GM12878 (cell line): ENCODE data around the gene CCL25. TPM values are rescaled to one million over a fixed set of nuclear protein-coding genes. Genes with fewer than 3 reads are reported as not detected.

Source experiments
- ATAC-seq: fragments of 200-7000 bp; cut with Tn5 transposase; 3 replicates; pipeline ENCODE4 v1.9.1; 2020; ENCODE audit warnings: mild to moderate bottlenecking, moderate library complexity
- BruUV-seq: library from RNA; stranded (reverse); fragments of 400-500 nt; replicated peaks from 2 replicates; lab custom pipeline; 2021; lab: Mats Ljungman, UMichigan
- CTCF ChIA-PET: fragments of 300-600 bp; sonication (Branson Sonifier 250); formaldehyde crosslinking; extraction: SDS; loops from one replicate; lab custom pipeline; 2021; ENCODE audit warnings: inconsistent platforms; lab: Yijun Ruan, JAX
- POLR2A ChIA-PET: fragments of 350-600 bp; formaldehyde crosslinking; extraction: SDS; loops from one replicate; lab custom pipeline; 2021; ENCODE audit warnings: inconsistent platforms; lab: Charles Lee
- RAD21 ChIA-PET: fragments of 300-600 bp; sonication (Branson Sonifier 250); formaldehyde crosslinking; loops from one replicate; lab custom pipeline; 2023; ENCODE audit warnings: antibody characterized with exemption; ENCODE audit not compliant: unreplicated experiment; lab: Charles Lee
- SMC1A ChIA-PET: fragments of 300-600 bp; sonication (Branson Sonifier 250); formaldehyde crosslinking; loops from one replicate; lab custom pipeline; 2023; ENCODE audit not compliant: unreplicated experiment, uncharacterized antibody; lab: Charles Lee
- DNase-seq: peaks from one replicate; pipeline ENCODE4 v3.0.0-alpha.2; 2011; ENCODE audit warnings: low read depth, low spot score
- FAIRE-seq: peaks from 3 replicates; lab custom pipeline; 2011; peaks lifted over from hg19 to GRCh38; lab: Jason Lieb, UNC
- H2AFZ ChIP-seq: 2 replicates; pipeline ENCODE4 v1.6.0; 2011; ENCODE audit warnings: low read depth, low read length, control low read depth; ENCODE audit not compliant: control insufficient read depth
- H3K27ac ChIP-seq: 2 replicates; pipeline ENCODE4 v1.5.1; 2011; ENCODE audit warnings: control low read depth; ENCODE audit not compliant: control insufficient read depth, insufficient read depth
- H3K27me3 ChIP-seq, 2 experiments: replicated peaks in 1 of 2; 2 replicates each; pipeline versions ENCODE4 v1.6.0 to v1.6.1; 2011; ENCODE audit warnings: low read length in 1 of 2; ENCODE audit not compliant: control insufficient read depth in 2 of 2, insufficient read depth in 2 of 2
- H3K36me3 ChIP-seq, 2 experiments: 2 replicates each; pipeline ENCODE4 v1.5.1; 2011; ENCODE audit warnings: low read length in 1 of 2; ENCODE audit not compliant: control insufficient read depth in 2 of 2, insufficient read depth in 2 of 2
- H3K4me1 ChIP-seq: 2 replicates; pipeline ENCODE4 v1.6.1; 2011; ENCODE audit warnings: mild to moderate bottlenecking, low read length, moderate library complexity, mixed read lengths; ENCODE audit not compliant: control insufficient read depth, insufficient read depth
- H3K4me2 ChIP-seq: 2 replicates; pipeline ENCODE4 v1.6.0; 2011; ENCODE audit warnings: control low read depth; ENCODE audit not compliant: control insufficient read depth, insufficient read depth
- H3K4me3 ChIP-seq: fragments of 200-600 bp; sonication (generic); 2 replicates; pipeline ENCODE4 v1.5.1; 2016
- H3K79me2 ChIP-seq: 2 replicates; pipeline ENCODE4 v1.6.0; 2011; ENCODE audit warnings: low read length; ENCODE audit not compliant: control insufficient read depth, insufficient read depth
- H3K9ac ChIP-seq: 2 replicates; pipeline ENCODE4 v1.8.0; 2011; ENCODE audit warnings: low read length, control low read depth, mixed read lengths; ENCODE audit not compliant: control insufficient read depth, insufficient read depth
- H3K9me3 ChIP-seq: replicated peaks from 3 replicates; pipeline ENCODE4 v1.5.1; 2011; ENCODE audit warnings: mild to moderate bottlenecking, low read length; ENCODE audit not compliant: control insufficient read depth, insufficient read depth
- H4K20me1 ChIP-seq: 2 replicates; pipeline ENCODE4 v1.6.0; 2011; ENCODE audit not compliant: control insufficient read depth, insufficient read depth
- CBX5 ChIP-seq: sonication (generic); IDR thresholded peaks from 2 replicates; pipeline ENCODE4 v1.6.1; 2016; ENCODE audit warnings: low read depth, moderate library complexity, mild to moderate bottlenecking, inconsistent platforms
- SMARCA5 ChIP-seq: fragments of 450-650 bp; IDR thresholded peaks from 2 replicates; pipeline ENCODE4 v1.6.1; 2017; ENCODE audit warnings: mild to moderate bottlenecking
- SPI1 ChIP-seq: IDR thresholded peaks from 2 replicates; pipeline ENCODE4 v1.6.1; 2011; ENCODE audit warnings: low read depth, mild to moderate bottlenecking, low read length, moderate library complexity, borderline replicate concordance; ENCODE audit not compliant: insufficient read depth
- SRF ChIP-seq, 2 experiments: IDR thresholded peaks; 2 replicates each; pipeline ENCODE4 v1.6.1; 2011; ENCODE audit warnings: low read depth in 2 of 2, low read length in 2 of 2, mild to moderate bottlenecking in 1 of 2, moderate library complexity in 1 of 2
- TCF7 ChIP-seq: IDR thresholded peaks from 2 replicates; pipeline ENCODE4 v1.6.1; 2014; ENCODE audit warnings: antibody characterized with exemption, borderline replicate concordance
- ZNF207 ChIP-seq: fragments of 450-650 bp; IDR thresholded peaks from 2 replicates; pipeline ENCODE4 v1.6.1; 2014; ENCODE audit warnings: antibody characterized with exemption, mild to moderate bottlenecking, borderline replicate concordance
- WGBS: methylation state at CpG from one replicate; pipeline ENCODE4 v1.1.6; 2016; ENCODE audit warnings: low lambda C conversion rate; ENCODE audit not compliant: insufficient replicate concordance, insufficient coverage; ENCODE audit errors: missing lambda C conversion rate; 5-methylcytosine and 5-hydroxymethylcytosine counted together
- in situ Hi-C: fragments of 300-500 bp; cut with MboI; formaldehyde crosslinking; loops from 9 replicates; pipeline ENCODE4 v1.14.3; 2018; ENCODE audit warnings: mixed read lengths
- intact Hi-C: fragments of 100-400 bp; cut with micrococcal nuclease; formaldehyde crosslinking; loops from one replicate; pipeline ENCODE4 v1.14.2; 2022; ENCODE audit not compliant: unreplicated experiment
- polyA plus RNA-seq, 11 experiments: library from polyadenylated mRNA; depleted of rRNA in 4 of 11; unstranded in 6 of 11; stranded (reverse) in 5 of 11; fragments of >200 nt; fragmentation: Nextera tagmentation in 4 of 11; fragmentation: Illumina TruSeq in 1 of 11; extraction: Ambion mirVana in 4 of 11; extraction: Trizol in 1 of 11; gene quantifications; 1 replicate in 1 of 11; 2 replicates in 10 of 11; pipeline versions ENCODE4 v1.2.1 to v1.2.3, GENCODE V29; 2011 to 2016; ENCODE audit warnings: inconsistent platforms in 2 of 11, missing spikeins in 2 of 11, low read depth in 1 of 11
- total RNA-seq, 4 experiments: library from RNA; depleted of rRNA in 3 of 4; stranded (reverse); fragments of >200 nt in 3 of 4; fragmentation: Illumina TruSeq in 1 of 4; extraction: Trizol in 1 of 4; gene quantifications; 2 replicates each; pipeline versions ENCODE4 v1.2.1 to v1.2.3, GENCODE V29; 2013 to 2021
- TF ChIP-seq, protein P1 (sequence below): fragments of 450-650 bp; IDR thresholded peaks from 2 replicates; pipeline ENCODE4 v1.6.1; 2018; ENCODE audit warnings: mild to moderate bottlenecking, low read depth, moderate library complexity; ENCODE audit not compliant: partially characterized antibody
- TF ChIP-seq, protein P2 (sequence below): fragments of 450-650 bp; IDR thresholded peaks from 2 replicates; pipeline ENCODE4 v1.6.1; 2017; ENCODE audit warnings: mild to moderate bottlenecking, moderate library complexity

CCL25 gene
- total and polyA plus RNA-seq, 10 of the 15 experiments (the other 5 are each of a cell fraction or from before 2014, with no cell fraction given), result 0.53 to 12.0 (median 8.3) TPM

DNA sequence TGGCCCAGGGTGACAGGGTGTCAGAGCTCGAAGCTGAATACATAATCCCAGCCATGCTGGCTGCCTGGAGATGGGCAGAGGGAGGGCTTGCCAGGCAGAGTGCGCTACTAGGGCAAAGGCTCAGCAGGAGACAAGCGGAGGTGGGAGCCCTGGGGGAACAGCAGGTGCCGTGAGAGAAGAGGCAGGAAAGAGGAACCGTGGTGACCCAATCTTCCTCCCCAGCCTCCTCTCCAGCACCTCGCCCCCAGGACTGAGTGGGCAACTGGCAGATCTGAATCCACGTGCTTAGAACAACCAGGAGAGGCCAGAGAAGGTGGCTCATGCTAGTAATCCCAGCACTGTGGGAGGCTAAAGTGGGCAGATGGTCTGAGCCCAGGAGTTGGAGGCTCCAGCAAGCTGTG, 11.0 kb upstream of the CCL25 start:
- ChIA-PET SMC1A (no interaction called here), POLR2A (interaction anchor here (0.6 kb wide), 1 partner anchor 143 kb away, joined by 5 read pairs; no protein-coding TSS in a partner anchor), CTCF (interaction anchor here (0.6 kb wide), 1 partner anchor 407 kb away, joined by 3 read pairs; no protein-coding TSS in a partner anchor), RAD21 (no interaction called here)
- Histone ChIP-seq H3K4me1 (no peaks in the 10 kb centered on the region), H3K4me2 (no peak overlapping the region), H3K9me3 (no peaks in the 10 kb centered on the region), H3K27ac (no peak overlapping the region), H3K79me2 (no peaks in the 10 kb centered on the region), H3K36me3 (no peaks in the 10 kb centered on the region)
- ATAC-seq, result no peak
- TF ChIP-seq ZNF207, result no peak
- TF ChIP-seq TCF7, result no peak
- TF ChIP-seq SRF (IDR thresholded peaks at IDR 0.05; ENCODE audit: low read depth in 2 of 2, low read length in 2 of 2), result no peak
- TF ChIP-seq SMARCA5, result no peak
- TF ChIP-seq CBX5, result no peak
- peak; percentile 15; the same call in 1 of the 2 replicates for TF ChIP-seq SPI1
- TF ChIP-seq, protein P1, sequence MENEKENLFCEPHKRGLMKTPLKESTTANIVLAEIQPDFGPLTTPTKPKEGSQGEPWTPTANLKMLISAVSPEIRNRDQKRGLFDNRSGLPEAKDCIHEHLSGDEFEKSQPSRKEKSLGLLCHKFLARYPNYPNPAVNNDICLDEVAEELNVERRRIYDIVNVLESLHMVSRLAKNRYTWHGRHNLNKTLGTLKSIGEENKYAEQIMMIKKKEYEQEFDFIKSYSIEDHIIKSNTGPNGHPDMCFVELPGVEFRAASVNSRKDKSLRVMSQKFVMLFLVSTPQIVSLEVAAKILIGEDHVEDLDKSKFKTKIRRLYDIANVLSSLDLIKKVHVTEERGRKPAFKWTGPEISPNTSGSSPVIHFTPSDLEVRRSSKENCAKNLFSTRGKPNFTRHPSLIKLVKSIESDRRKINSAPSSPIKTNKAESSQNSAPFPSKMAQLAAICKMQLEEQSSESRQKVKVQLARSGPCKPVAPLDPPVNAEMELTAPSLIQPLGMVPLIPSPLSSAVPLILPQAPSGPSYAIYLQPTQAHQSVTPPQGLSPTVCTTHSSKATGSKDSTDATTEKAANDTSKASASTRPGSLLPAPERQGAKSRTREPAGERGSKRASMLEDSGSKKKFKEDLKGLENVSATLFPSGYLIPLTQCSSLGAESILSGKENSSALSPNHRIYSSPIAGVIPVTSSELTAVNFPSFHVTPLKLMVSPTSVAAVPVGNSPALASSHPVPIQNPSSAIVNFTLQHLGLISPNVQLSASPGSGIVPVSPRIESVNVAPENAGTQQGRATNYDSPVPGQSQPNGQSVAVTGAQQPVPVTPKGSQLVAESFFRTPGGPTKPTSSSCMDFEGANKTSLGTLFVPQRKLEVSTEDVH, result no peak
- TF ChIP-seq, protein P2, sequence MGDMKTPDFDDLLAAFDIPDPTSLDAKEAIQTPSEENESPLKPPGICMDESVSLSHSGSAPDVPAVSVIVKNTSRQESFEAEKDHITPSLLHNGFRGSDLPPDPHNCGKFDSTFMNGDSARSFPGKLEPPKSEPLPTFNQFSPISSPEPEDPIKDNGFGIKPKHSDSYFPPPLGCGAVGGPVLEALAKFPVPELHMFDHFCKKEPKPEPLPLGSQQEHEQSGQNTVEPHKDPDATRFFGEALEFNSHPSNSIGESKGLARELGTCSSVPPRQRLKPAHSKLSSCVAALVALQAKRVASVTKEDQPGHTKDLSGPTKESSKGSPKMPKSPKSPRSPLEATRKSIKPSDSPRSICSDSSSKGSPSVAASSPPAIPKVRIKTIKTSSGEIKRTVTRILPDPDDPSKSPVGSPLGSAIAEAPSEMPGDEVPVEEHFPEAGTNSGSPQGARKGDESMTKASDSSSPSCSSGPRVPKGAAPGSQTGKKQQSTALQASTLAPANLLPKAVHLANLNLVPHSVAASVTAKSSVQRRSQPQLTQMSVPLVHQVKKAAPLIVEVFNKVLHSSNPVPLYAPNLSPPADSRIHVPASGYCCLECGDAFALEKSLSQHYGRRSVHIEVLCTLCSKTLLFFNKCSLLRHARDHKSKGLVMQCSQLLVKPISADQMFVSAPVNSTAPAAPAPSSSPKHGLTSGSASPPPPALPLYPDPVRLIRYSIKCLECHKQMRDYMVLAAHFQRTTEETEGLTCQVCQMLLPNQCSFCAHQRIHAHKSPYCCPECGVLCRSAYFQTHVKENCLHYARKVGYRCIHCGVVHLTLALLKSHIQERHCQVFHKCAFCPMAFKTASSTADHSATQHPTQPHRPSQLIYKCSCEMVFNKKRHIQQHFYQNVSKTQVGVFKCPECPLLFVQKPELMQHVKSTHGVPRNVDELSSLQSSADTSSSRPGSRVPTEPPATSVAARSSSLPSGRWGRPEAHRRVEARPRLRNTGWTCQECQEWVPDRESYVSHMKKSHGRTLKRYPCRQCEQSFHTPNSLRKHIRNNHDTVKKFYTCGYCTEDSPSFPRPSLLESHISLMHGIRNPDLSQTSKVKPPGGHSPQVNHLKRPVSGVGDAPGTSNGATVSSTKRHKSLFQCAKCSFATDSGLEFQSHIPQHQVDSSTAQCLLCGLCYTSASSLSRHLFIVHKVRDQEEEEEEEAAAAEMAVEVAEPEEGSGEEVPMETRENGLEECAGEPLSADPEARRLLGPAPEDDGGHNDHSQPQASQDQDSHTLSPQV, result no peak
- TF ChIP-seq, all 136 proteins: peak for 1
- intact Hi-C loops, result no loop called here
- FAIRE-seq (no peak), DNase-seq (no peak)
- 21% methylated on average over 7 of the region's 7 CpGs for WGBS
- H3K27me3 ChIP-seq, result no peaks in the 10 kb centered on the region
- BruUV-seq, result no TSS peak
- in situ Hi-C loops, result no loop called here
- no peaks in the 10 kb centered on the region for H4K20me1 ChIP-seq
- no peak overlapping the region for H3K4me3 ChIP-seq
- no peak overlapping the region for H3K9ac ChIP-seq
- no peak overlapping the region for H2AFZ ChIP-seq
